Measurements from ENCODE around the gene ADAM8. TPM values are rescaled to one million over a fixed set of nuclear protein-coding genes. Genes with fewer than 3 reads are reported as not detected.

Gene ADAM8
- polyA plus RNA-seq, 1 donor (not counting 4 experiments of a cell fraction or from before 2014, with no cell fraction given) = 42.0 TPM

DNA sequence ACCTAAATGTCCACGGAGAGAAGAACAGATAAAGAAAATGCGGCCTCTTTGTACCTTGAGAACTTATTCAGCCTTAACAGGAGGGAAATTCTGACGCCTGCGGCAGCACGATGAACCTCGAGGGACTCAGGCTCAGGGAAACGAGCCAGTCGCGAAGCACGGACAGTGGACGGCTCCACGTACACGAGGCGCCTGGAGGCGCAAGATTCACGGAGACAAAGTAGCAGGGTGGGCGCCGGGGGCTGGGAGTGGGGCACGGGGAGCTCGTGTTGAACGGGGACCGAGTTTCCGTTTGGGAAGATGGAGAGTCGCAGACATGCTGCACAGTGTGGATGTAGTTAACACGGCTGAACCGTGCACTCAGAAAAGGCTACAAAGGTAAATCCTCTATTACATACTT, 59.9 kb downstream of the ADAM8 start:
- Histone ChIP-seq H2AFZ (ENCODE audit: control insufficient read depth, low read length) (no peak overlapping the region), H3K27me3 (ENCODE audit: control insufficient read depth, extremely low read depth, insufficient read depth, low read length) (peaks cover 27% of the 10 kb centered on the region)
- FAIRE-seq = no peak

DNA sequence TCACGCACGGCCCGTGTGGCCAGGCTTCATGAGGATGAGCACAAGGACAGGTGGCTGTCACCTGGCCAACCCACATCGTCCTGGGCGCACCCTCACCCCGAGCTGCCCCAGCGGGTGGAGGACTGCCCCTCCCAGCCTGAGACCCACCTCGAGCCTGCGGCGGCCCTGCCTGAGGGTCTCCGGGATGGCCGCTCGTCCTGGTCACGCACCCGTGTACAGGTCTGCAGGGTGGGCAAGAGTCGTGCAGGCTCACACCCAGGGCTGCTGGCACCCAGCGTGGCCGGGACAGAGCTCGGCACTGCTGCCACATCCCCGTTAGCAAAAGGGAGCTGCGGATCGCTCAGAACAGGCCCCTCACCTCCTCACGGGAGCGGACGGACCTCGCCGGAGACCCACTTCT, 61.1 kb downstream of the ADAM8 start:
- H3K9me1 ChIP-seq (ENCODE audit: control insufficient read depth, extremely low read depth, insufficient read depth, low read length) = no peaks in the 10 kb centered on the region
- H3K27ac ChIP-seq (ENCODE audit: control insufficient read depth, insufficient read depth, low read length) = no peak overlapping the region
- H3K4me3 ChIP-seq (ENCODE audit: control insufficient read depth in 2 of 3, extremely low read depth in 1 of 3, insufficient read depth in 2 of 3, low read depth in 1 of 3, low read length in 3 of 3) = no peak overlapping the region
- DNase-seq (ENCODE audit: low read depth, low spot score) = no peak
- H3K9ac ChIP-seq (ENCODE audit: control insufficient read depth, extremely low read depth, insufficient read depth, low read length) = no peak overlapping the region
- dilution Hi-C loops (cut with MboI; ENCODE audit: extremely low pct_ligation_motif_present, low sequenced_read_pairs) = no loop called here
- H3K4me2 ChIP-seq (ENCODE audit: control insufficient read depth, extremely low read depth, insufficient read depth, low read depth, low read length) = no peak overlapping the region
- no peaks in the 10 kb centered on the region for H3K4me1 ChIP-seq (ENCODE audit: control insufficient read depth, extremely low read depth, insufficient read depth, low read length)
- FAIRE-seq = no peak
- H2AFZ ChIP-seq (ENCODE audit: control insufficient read depth, low read length) = no peak overlapping the region
- H3K9me3 ChIP-seq (ENCODE audit: control insufficient read depth, low read depth, low read length) = no peaks in the 10 kb centered on the region
- H3K36me3 ChIP-seq (ENCODE audit: control insufficient read depth in 2 of 2, extremely low read depth in 1 of 2, insufficient read depth in 2 of 2, low read length in 2 of 2) = no peaks in the 10 kb centered on the region
- no peaks in the 10 kb centered on the region for H3K79me2 ChIP-seq (ENCODE audit: control insufficient read depth, insufficient read depth, low read length)
- TF ChIP-seq EZH2 (IDR thresholded peaks at IDR 0.05; ENCODE audit: low read length) = no peak
- TF ChIP-seq, protein P1, sequence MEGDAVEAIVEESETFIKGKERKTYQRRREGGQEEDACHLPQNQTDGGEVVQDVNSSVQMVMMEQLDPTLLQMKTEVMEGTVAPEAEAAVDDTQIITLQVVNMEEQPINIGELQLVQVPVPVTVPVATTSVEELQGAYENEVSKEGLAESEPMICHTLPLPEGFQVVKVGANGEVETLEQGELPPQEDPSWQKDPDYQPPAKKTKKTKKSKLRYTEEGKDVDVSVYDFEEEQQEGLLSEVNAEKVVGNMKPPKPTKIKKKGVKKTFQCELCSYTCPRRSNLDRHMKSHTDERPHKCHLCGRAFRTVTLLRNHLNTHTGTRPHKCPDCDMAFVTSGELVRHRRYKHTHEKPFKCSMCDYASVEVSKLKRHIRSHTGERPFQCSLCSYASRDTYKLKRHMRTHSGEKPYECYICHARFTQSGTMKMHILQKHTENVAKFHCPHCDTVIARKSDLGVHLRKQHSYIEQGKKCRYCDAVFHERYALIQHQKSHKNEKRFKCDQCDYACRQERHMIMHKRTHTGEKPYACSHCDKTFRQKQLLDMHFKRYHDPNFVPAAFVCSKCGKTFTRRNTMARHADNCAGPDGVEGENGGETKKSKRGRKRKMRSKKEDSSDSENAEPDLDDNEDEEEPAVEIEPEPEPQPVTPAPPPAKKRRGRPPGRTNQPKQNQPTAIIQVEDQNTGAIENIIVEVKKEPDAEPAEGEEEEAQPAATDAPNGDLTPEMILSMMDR (optimal IDR thresholded peaks at IDR 0.05 in 1 of 3, IDR thresholded peaks at IDR 0.05 in 1 of 3, conservative IDR thresholded peaks at IDR 0.05 in 1 of 3; ENCODE audit: extremely low read depth in 1 of 3, insufficient read depth in 2 of 3, low read length in 3 of 3) = no peak
- no peaks in the 10 kb centered on the region for H4K20me1 ChIP-seq (ENCODE audit: control insufficient read depth, extremely low read depth, insufficient read depth, low read length)
- peaks cover 19% of the 10 kb centered on the region for H3K27me3 ChIP-seq (ENCODE audit: control insufficient read depth, extremely low read depth, insufficient read depth, low read length)

More for the DNA sequence above, 59.9 kb downstream of the ADAM8 start:
- Histone ChIP-seq H3K36me3 (ENCODE audit: control insufficient read depth in 2 of 2, extremely low read depth in 1 of 2, insufficient read depth in 2 of 2, low read length in 2 of 2) (no peaks in the 10 kb centered on the region), H3K4me2 (ENCODE audit: control insufficient read depth, extremely low read depth, insufficient read depth, low read depth, low read length) (no peak overlapping the region), H3K27ac (ENCODE audit: control insufficient read depth, insufficient read depth, low read length) (no peak overlapping the region), H3K9me1 (ENCODE audit: control insufficient read depth, extremely low read depth, insufficient read depth, low read length) (no peaks in the 10 kb centered on the region), H3K79me2 (ENCODE audit: control insufficient read depth, insufficient read depth, low read length) (no peaks in the 10 kb centered on the region), H3K9me3 (ENCODE audit: control insufficient read depth, low read depth, low read length) (no peaks in the 10 kb centered on the region), H3K4me3 (ENCODE audit: control insufficient read depth in 2 of 3, extremely low read depth in 1 of 3, insufficient read depth in 2 of 3, low read depth in 1 of 3, low read length in 3 of 3) (no peak overlapping the region), H3K4me1 (ENCODE audit: control insufficient read depth, extremely low read depth, insufficient read depth, low read length) (no peaks in the 10 kb centered on the region), H3K9ac (ENCODE audit: control insufficient read depth, extremely low read depth, insufficient read depth, low read length) (no peak overlapping the region), H4K20me1 (ENCODE audit: control insufficient read depth, extremely low read depth, insufficient read depth, low read length) (no peaks in the 10 kb centered on the region)
- DNase-seq (ENCODE audit: low read depth, low spot score) = no peak
- TF ChIP-seq, protein P1 (optimal IDR thresholded peaks at IDR 0.05 in 1 of 3, IDR thresholded peaks at IDR 0.05 in 1 of 3, conservative IDR thresholded peaks at IDR 0.05 in 1 of 3; ENCODE audit: extremely low read depth in 1 of 3, insufficient read depth in 2 of 3, low read length in 3 of 3) = no peak
- dilution Hi-C loops (cut with MboI; ENCODE audit: extremely low pct_ligation_motif_present, low sequenced_read_pairs) = no loop called here

Measured in keratinocyte (primary cell).